CD4-positive, alpha-beta T cell treated with Interleukin-2 at 100 ng/mL for 4 hours (primary cell): ENCODE measurements around the gene AZIN2.
"Not testable (repeated sequence)": the region's sequence is repeated elsewhere in the genome, so short reads cannot be mapped to it uniquely, and the experiment has no call there.

ENCODE experiments used
- DNase-seq: peaks from one replicate; pipeline ENCODE4 v3.0.0-alpha.2; 2020; ENCODE audit warnings: low spot score

Gene AZIN2

GRCh38 chr1:33096363-33097005 is 15.5 kb downstream of the AZIN2 start:
- no peak for DNase-seq

- peak; percentile 27 for DNase-seq
Measured at GRCh38 chr1:33097137-33097611, 16.2 kb downstream of the AZIN2 start.

GRCh38 chr1:33097762-33098161 is 16.8 kb downstream of the AZIN2 start:
- no peak for DNase-seq

- peak; percentile 22 for DNase-seq
Measured at GRCh38 chr1:33098371-33098770, 17.4 kb downstream of the AZIN2 start.

GRCh38 chr1:33099290-33100118 is 18.6 kb downstream of the AZIN2 start:
- peak; percentile 69 for DNase-seq

GRCh38 chr1:33100119-33100415 is 19.1 kb downstream of the AZIN2 start:
- not testable (repeated sequence) for DNase-seq

- DNase-seq, result no peak
Measured at GRCh38 chr1:33110477-33110876, 29.5 kb downstream of the AZIN2 start.

- DNase-seq, result peak; percentile 18
Measured at GRCh38 chr1:33111965-33112364, 31.0 kb downstream of the AZIN2 start.

- DNase-seq, result no peak
Measured at GRCh38 chr1:33117440-33118085, 36.6 kb downstream of the AZIN2 start.

- no peak for DNase-seq
Measured at GRCh38 chr1:33118274-33118673, 37.3 kb downstream of the AZIN2 start.

- DNase-seq, result no peak
Measured at GRCh38 chr1:33119050-33119449, 38.1 kb downstream of the AZIN2 start.

GRCh38 chr1:33119532-33120217 is 38.7 kb downstream of the AZIN2 start:
- DNase-seq, result no peak

GRCh38 chr1:33120436-33121231 is 39.7 kb downstream of the AZIN2 start:
- no peak for DNase-seq

GRCh38 chr1:33121728-33122127 is 40.8 kb downstream of the AZIN2 start:
- DNase-seq, result no peak

GRCh38 chr1:33122483-33123178 is 41.7 kb downstream of the AZIN2 start:
- no peak for DNase-seq

- no peak for DNase-seq
Measured at GRCh38 chr1:33123266-33123665, 42.3 kb downstream of the AZIN2 start.

GRCh38 chr1:33124647-33125046 is 43.7 kb downstream of the AZIN2 start:
- DNase-seq, result not testable (repeated sequence)

GRCh38 chr1:33126411-33127000 is 45.6 kb downstream of the AZIN2 start:
- DNase-seq, result no peak

GRCh38 chr1:33127001-33127823 is 46.3 kb downstream of the AZIN2 start:
- DNase-seq, result peak; percentile 100

GRCh38 chr1:33128781-33129180 is 47.8 kb downstream of the AZIN2 start:
- DNase-seq, result no peak
